ENCODE results near the gene RNF19B. TPM values are rescaled to one million over a fixed set of nuclear protein-coding genes. Genes with fewer than 3 reads are reported as not detected.
"Not testable (repeated sequence)": the region's sequence is repeated elsewhere in the genome, so short reads cannot be mapped to it uniquely, and the experiment has no call there.

The RNF19B gene
- total RNA-seq, 2 experiments from 2014 or later: 8.8 to 10.2 TPM

GRCh38 chr1:33001282-33001681 lies 36.7 kb upstream of the RNF19B start:
- H3K9me3 Mint-ChIP-seq: no peaks in the 10 kb centered on the region
- H3K4me1 Mint-ChIP-seq: peaks cover 11% of the 10 kb centered on the region
- H3K4me3 Mint-ChIP-seq: no peak overlapping the region
- H3K36me3 Mint-ChIP-seq: peaks cover 10% of the 10 kb centered on the region
- H3K27ac Mint-ChIP-seq: peak overlapping the region; percentile 1
- H3K27me3 Mint-ChIP-seq: no peaks in the 10 kb centered on the region
- DNase-seq: no peak

GRCh38 chr1:33000427-33001026 lies 35.9 kb upstream of the RNF19B start:
- no peak overlapping the region for H3K27ac Mint-ChIP-seq
- no peak overlapping the region for H3K4me3 Mint-ChIP-seq
- H3K4me1 Mint-ChIP-seq: peaks cover 9% of the 10 kb centered on the region

GRCh38 chr1:32998997-32999396 lies 34.4 kb upstream of the RNF19B start:
- Mint-ChIP-seq H3K27ac (no peak overlapping the region), H3K9me3 (no peaks in the 10 kb centered on the region), H3K4me1 (no peaks in the 10 kb centered on the region), H3K36me3 (peaks cover 5% of the 10 kb centered on the region), H3K4me3 (no peak overlapping the region), H3K27me3 (no peaks in the 10 kb centered on the region)
- DNase-seq: no peak

More at GRCh38 chr1:33000427-33001026, 35.9 kb upstream of the RNF19B start:
- no peaks in the 10 kb centered on the region for H3K9me3 Mint-ChIP-seq
- peaks cover 7% of the 10 kb centered on the region for H3K36me3 Mint-ChIP-seq
- no peak for DNase-seq
- no peaks in the 10 kb centered on the region for H3K27me3 Mint-ChIP-seq

- no peak for DNase-seq
- Mint-ChIP-seq H3K9me3 (no peaks in the 10 kb centered on the region), H3K4me1 (peaks cover under 1% of the 10 kb centered on the region), H3K36me3 (peaks cover 5% of the 10 kb centered on the region), H3K27me3 (no peaks in the 10 kb centered on the region), H3K4me3 (no peak overlapping the region), H3K27ac (no peak overlapping the region)
These were observed 33.5 kb upstream of the RNF19B start for GRCh38 chr1:32998064-32998463.

GRCh38 chr1:32997381-32997891 lies 32.8 kb upstream of the RNF19B start:
- H3K4me3 Mint-ChIP-seq: no peak overlapping the region
- no peak overlapping the region for H3K27ac Mint-ChIP-seq
- peaks cover 7% of the 10 kb centered on the region for H3K4me1 Mint-ChIP-seq
- no peaks in the 10 kb centered on the region for H3K27me3 Mint-ChIP-seq
- DNase-seq: no peak
- H3K36me3 Mint-ChIP-seq: peaks cover under 1% of the 10 kb centered on the region
- no peaks in the 10 kb centered on the region for H3K9me3 Mint-ChIP-seq

GRCh38 chr1:32993324-32993636 lies 28.7 kb upstream of the RNF19B start:
- not testable (repeated sequence) for H3K27me3 Mint-ChIP-seq, H3K36me3 Mint-ChIP-seq, H3K9me3 Mint-ChIP-seq, H3K4me3 Mint-ChIP-seq, DNase-seq
- Mint-ChIP-seq H3K27ac (peak overlapping the region; percentile 69), H3K4me1 (peaks cover 23% of the 10 kb centered on the region)

- Mint-ChIP-seq H3K4me3 (no peak overlapping the region), H3K27ac (peak overlapping the region; percentile 69), H3K9me3 (no peaks in the 10 kb centered on the region), H3K27me3 (no peaks in the 10 kb centered on the region), H3K4me1 (peaks cover 23% of the 10 kb centered on the region), H3K36me3 (no peaks in the 10 kb centered on the region)
- DNase-seq: peak; percentile 73
These were observed 28.1 kb upstream of the RNF19B start for GRCh38 chr1:32992489-32993323.

- Mint-ChIP-seq H3K9me3 (no peaks in the 10 kb centered on the region), H3K4me3 (no peak overlapping the region), H3K36me3 (no peaks in the 10 kb centered on the region), H3K27me3 (no peaks in the 10 kb centered on the region), H3K27ac (peak overlapping the region; percentile 69), H3K4me1 (peaks cover 23% of the 10 kb centered on the region)
- DNase-seq: no peak
These were observed 27.3 kb upstream of the RNF19B start for GRCh38 chr1:32991819-32992488.

GRCh38 chr1:32991386-32991785 lies 26.8 kb upstream of the RNF19B start:
- Mint-ChIP-seq H3K27me3 (no peaks in the 10 kb centered on the region), H3K4me3 (no peak overlapping the region), H3K4me1 (peaks cover 23% of the 10 kb centered on the region), H3K36me3 (no peaks in the 10 kb centered on the region), H3K9me3 (no peaks in the 10 kb centered on the region), H3K27ac (no peak overlapping the region)
- DNase-seq: no peak

- Mint-ChIP-seq H3K27ac (no peak overlapping the region), H3K27me3 (no peaks in the 10 kb centered on the region)
These were observed 26.3 kb upstream of the RNF19B start for GRCh38 chr1:32990887-32991286.

GRCh38 chr1:32989160-32990050 lies 24.8 kb upstream of the RNF19B start:
- Mint-ChIP-seq H3K27ac (no peak overlapping the region), H3K4me3 (no peak overlapping the region), H3K4me1 (peaks cover 25% of the 10 kb centered on the region), H3K27me3 (no peaks in the 10 kb centered on the region), H3K36me3 (no peaks in the 10 kb centered on the region), H3K9me3 (no peaks in the 10 kb centered on the region)
- peak; percentile 26 for DNase-seq

More at GRCh38 chr1:32990887-32991286, 26.3 kb upstream of the RNF19B start:
- H3K36me3 Mint-ChIP-seq: no peaks in the 10 kb centered on the region
- no peak for DNase-seq
- H3K9me3 Mint-ChIP-seq: no peaks in the 10 kb centered on the region
- H3K4me1 Mint-ChIP-seq: peaks cover 23% of the 10 kb centered on the region
- no peak overlapping the region for H3K4me3 Mint-ChIP-seq

GRCh38 chr1:32988665-32989064 lies 24.1 kb upstream of the RNF19B start:
- Mint-ChIP-seq H3K4me3 (no peak overlapping the region), H3K27ac (no peak overlapping the region), H3K27me3 (no peaks in the 10 kb centered on the region), H3K36me3 (no peaks in the 10 kb centered on the region), H3K4me1 (peaks cover 27% of the 10 kb centered on the region), H3K9me3 (no peaks in the 10 kb centered on the region)
- no peak for DNase-seq

- DNase-seq: no peak
- H3K9me3 Mint-ChIP-seq: no peaks in the 10 kb centered on the region
- H3K27ac Mint-ChIP-seq: no peak overlapping the region
- peaks cover 37% of the 10 kb centered on the region for H3K4me1 Mint-ChIP-seq
- no peaks in the 10 kb centered on the region for H3K27me3 Mint-ChIP-seq
- H3K4me3 Mint-ChIP-seq: no peak overlapping the region
- H3K36me3 Mint-ChIP-seq: no peaks in the 10 kb centered on the region
These were observed 20.6 kb upstream of the RNF19B start for GRCh38 chr1:32985226-32985625.

GRCh38 chr1:32984455-32985171 lies 20.0 kb upstream of the RNF19B start:
- Mint-ChIP-seq H3K4me3 (no peak overlapping the region), H3K27me3 (no peaks in the 10 kb centered on the region), H3K9me3 (no peaks in the 10 kb centered on the region), H3K36me3 (no peaks in the 10 kb centered on the region), H3K4me1 (peaks cover 39% of the 10 kb centered on the region), H3K27ac (no peak overlapping the region)
- DNase-seq: no peak

Measured in activated naive CD8-positive, alpha-beta T cell treated with anti-CD3 and anti-CD28 coated beads for 36 hours (primary cell).